Heart left ventricle (tissue), 16 donors: ENCODE measurements around the gene ZNF546. TPM values are rescaled to one million over a fixed set of nuclear protein-coding genes. Genes with fewer than 3 reads are reported as not detected.

ENCODE experiments used
- ATAC-seq, 4 donors: fragments of 200-7000 bp; cut with Tn5 transposase; one replicate each; pipeline ENCODE4 v1.9.1; 2020 to 2022; ENCODE audit warnings: moderate library complexity in 4 of 4, mild to moderate bottlenecking in 3 of 4, moderate number of reproducible peaks in 1 of 4
- DNase-seq, 5 donors: peaks; one replicate each; pipeline ENCODE4 v3.0.0-alpha.2; 2020
- H3K27ac ChIP-seq, 12 donors: fragments of 200-600 bp; sonication (generic) in 4 of 12; one replicate each; pipeline versions ENCODE4 v1.5.0 to v1.8.0; 2016 to 2022; ENCODE audit warnings: mild to moderate bottlenecking in 2 of 12
- H3K27me3 ChIP-seq, 9 donors: fragments of 200-600 bp; sonication (generic) in 2 of 9; one replicate each; pipeline versions ENCODE4 v1.5.1 to v1.8.0; 2016 to 2022; ENCODE audit warnings: mild to moderate bottlenecking in 3 of 9
- H3K36me3 ChIP-seq, 9 donors: fragments of 200-600 bp; sonication (generic) in 2 of 9; one replicate each; pipeline versions ENCODE4 v1.5.0 to v1.8.0; 2018 to 2022; ENCODE audit warnings: mild to moderate bottlenecking in 2 of 9
- H3K4me1 ChIP-seq, 12 donors: fragments of 200-600 bp; sonication (generic) in 4 of 12; one replicate each; pipeline versions ENCODE4 v1.5.0 to v1.8.0; 2016 to 2022; ENCODE audit warnings: mild to moderate bottlenecking in 3 of 12
- H3K4me3 ChIP-seq, 12 donors: fragments of 200-600 bp; sonication (generic) in 4 of 12; one replicate each; pipeline versions ENCODE4 v1.5.0 to v1.8.0; 2017 to 2022; ENCODE audit warnings: mild to moderate bottlenecking in 9 of 12, moderate library complexity in 4 of 12
- H3K9me3 ChIP-seq, 12 donors: fragments of 200-600 bp; sonication (generic) in 4 of 12; one replicate each; pipeline versions ENCODE4 v1.5.0 to v1.8.0; 2016 to 2022; ENCODE audit warnings: mild to moderate bottlenecking in 1 of 12
- POLR2A ChIP-seq, 2 donors: fragments of 450-650 bp; IDR thresholded peaks; one replicate each; pipeline ENCODE4 v1.6.1; 2017; ENCODE audit warnings: antibody characterized with exemption in 2 of 2, mild to moderate bottlenecking in 2 of 2, moderate library complexity in 2 of 2
- WGBS, 4 donors: extraction: QIAGEN DNeasy Blood & Tissue Kit in 2 of 4; methylation state at CpG; one replicate each; pipeline versions ENCODE4 v1.1.5 to v1.1.7; 2013 to 2018; 5-methylcytosine and 5-hydroxymethylcytosine counted together
- intact Hi-C, 10 donors: fragments of 100-400 bp; cut with DNase I; formaldehyde crosslinking; loops; one replicate each; pipeline versions ENCODE4 v1.11.1 to v1.14.2; 2022
- polyA plus RNA-seq, 2 donors: library from polyadenylated mRNA; stranded (reverse); fragments of 200-250 nt; gene quantifications; one replicate each; pipeline ENCODE4 v1.2.3, GENCODE V29; 2013
- total RNA-seq, 9 donors: library from RNA; depleted of rRNA in 2 of 9; stranded (reverse); fragments of >200 nt in 2 of 9; fragmentation: NEBNext Ultra II Directional in 3 of 9; extraction: Animal tissue kit (Norgen Biotek cat#: 25700) in 3 of 9; gene quantifications; one replicate each; pipeline versions ENCODE4 v1.1.0 to v1.2.4, GENCODE V29; 2016 to 2023
- TF ChIP-seq, protein P1 (sequence below), 12 donors: fragments of 200-600 bp; sonication (generic) in 4 of 12; IDR thresholded peaks; one replicate each; pipeline versions ENCODE4 v1.5.0 to v1.8.0; 2018 to 2022; ENCODE audit warnings: antibody characterized with exemption in 12 of 12, mild to moderate bottlenecking in 5 of 12
- donor health status: ischemic (EF 13 %, LVEDD 7.1; RV severe dilation, severe dysfunction).
- donor health status: healthy with polysubstance abuse.
- donor health status: DM: no; HTN: yes; CAD: no.
- donor health status: DM: no; HTN: no; CAD: no.
- donor health status: ischemic (EF 25% LVEDD 6.9; RV normal size, moderate dysfunction).
- donor health status: ischemic (EF 25% LVEDD 5.7; RV mildly dilated, moderate dysfunction).
- donor health status: healthy.
- donor health status: DM: yes; HTN: yes; CAD: no.
- donor health status: ischemic (EF 35%, LVEDD 5.7; RV mildly dilated, moderate dysfunction).
- donor health status: nonischemic (EF 11% LVEDD 7.7; RV severe dilation, severe dysfunction).
- donor health status: DM: yes; HTN: yes; CAD: no.
- donor health status: PGD.
- donor health status: ischemic (EF 29% LVEDD 5.4; RV normal size, mild dysfunction).
- donor health status: nonischemic (EF 23%, LVEDD 6.1; RV moderate dilation, normal function).

The ZNF546 gene
- total and polyA plus RNA-seq, 11 donors = 1.4 to 14.4 (median 7.8) TPM

- DNase-seq (no peak), ATAC-seq (no peak)
- Histone ChIP-seq H3K9me3 (peaks cover 0 to 55% (median 31%) of the 10 kb centered on the region in 12 donors), H3K27ac (no peak overlapping the region), H3K27me3 (no peaks in the 10 kb centered on the region), H3K36me3 (peaks cover 10 to 86% (median 70%) of the 10 kb centered on the region in 9 donors), H3K4me1 (peaks cover 0 to 16% (median 8%) of the 10 kb centered on the region in 12 donors), H3K4me3 (no peak overlapping the region)
- TF ChIP-seq, protein P1, sequence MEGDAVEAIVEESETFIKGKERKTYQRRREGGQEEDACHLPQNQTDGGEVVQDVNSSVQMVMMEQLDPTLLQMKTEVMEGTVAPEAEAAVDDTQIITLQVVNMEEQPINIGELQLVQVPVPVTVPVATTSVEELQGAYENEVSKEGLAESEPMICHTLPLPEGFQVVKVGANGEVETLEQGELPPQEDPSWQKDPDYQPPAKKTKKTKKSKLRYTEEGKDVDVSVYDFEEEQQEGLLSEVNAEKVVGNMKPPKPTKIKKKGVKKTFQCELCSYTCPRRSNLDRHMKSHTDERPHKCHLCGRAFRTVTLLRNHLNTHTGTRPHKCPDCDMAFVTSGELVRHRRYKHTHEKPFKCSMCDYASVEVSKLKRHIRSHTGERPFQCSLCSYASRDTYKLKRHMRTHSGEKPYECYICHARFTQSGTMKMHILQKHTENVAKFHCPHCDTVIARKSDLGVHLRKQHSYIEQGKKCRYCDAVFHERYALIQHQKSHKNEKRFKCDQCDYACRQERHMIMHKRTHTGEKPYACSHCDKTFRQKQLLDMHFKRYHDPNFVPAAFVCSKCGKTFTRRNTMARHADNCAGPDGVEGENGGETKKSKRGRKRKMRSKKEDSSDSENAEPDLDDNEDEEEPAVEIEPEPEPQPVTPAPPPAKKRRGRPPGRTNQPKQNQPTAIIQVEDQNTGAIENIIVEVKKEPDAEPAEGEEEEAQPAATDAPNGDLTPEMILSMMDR (IDR thresholded peaks at IDR 0.05) = no peak
- TF ChIP-seq POLR2A (IDR thresholded peaks at IDR 0.05) = no peak
- intact Hi-C loops = loop anchor here in 2 of 10 donors (10.0 kb wide), 1 partner anchor 45 kb away; the partner anchor contains the start of gene ZNF780B (in 2 of the 2)
Observed at GRCh38 chr19:40009674-40010073, 12.8 kb downstream of the ZNF546 start.

DNA sequence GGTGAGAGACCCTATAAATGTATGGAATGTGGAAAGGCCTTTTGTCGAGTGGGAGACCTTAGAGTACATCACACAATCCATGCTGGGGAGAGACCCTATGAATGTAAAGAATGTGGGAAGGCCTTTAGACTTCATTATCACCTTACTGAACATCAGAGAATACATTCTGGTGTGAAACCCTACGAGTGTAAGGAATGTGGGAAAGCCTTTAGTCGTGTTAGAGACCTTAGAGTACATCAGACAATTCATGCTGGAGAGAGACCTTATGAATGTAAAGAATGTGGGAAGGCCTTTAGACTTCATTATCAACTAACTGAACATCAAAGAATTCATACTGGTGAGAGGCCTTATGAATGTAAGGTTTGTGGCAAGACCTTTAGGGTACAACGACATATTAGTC, 17.1 kb downstream of the ZNF546 start:
- TF ChIP-seq, protein P1 (IDR thresholded peaks at IDR 0.05) = no peak
- TF ChIP-seq POLR2A (IDR thresholded peaks at IDR 0.05) = no peak
- H3K4me1 ChIP-seq = no peaks in the 10 kb centered on the region
- DNase-seq (no peak), ATAC-seq (no peak)
- WGBS, 4 donors = 94 to 97% (median 96%) methylated on average over 4 of the region's 4 CpGs
- H3K9me3 ChIP-seq = peaks cover 0 to 98% (median 66%) of the 10 kb centered on the region in 12 donors
- peaks cover 10 to 67% (median 50%) of the 10 kb centered on the region in 9 donors for H3K36me3 ChIP-seq
- H3K4me3 ChIP-seq = no peak overlapping the region
- H3K27me3 ChIP-seq = no peaks in the 10 kb centered on the region
- no peak overlapping the region for H3K27ac ChIP-seq
- intact Hi-C loops = no loop called here

DNA sequence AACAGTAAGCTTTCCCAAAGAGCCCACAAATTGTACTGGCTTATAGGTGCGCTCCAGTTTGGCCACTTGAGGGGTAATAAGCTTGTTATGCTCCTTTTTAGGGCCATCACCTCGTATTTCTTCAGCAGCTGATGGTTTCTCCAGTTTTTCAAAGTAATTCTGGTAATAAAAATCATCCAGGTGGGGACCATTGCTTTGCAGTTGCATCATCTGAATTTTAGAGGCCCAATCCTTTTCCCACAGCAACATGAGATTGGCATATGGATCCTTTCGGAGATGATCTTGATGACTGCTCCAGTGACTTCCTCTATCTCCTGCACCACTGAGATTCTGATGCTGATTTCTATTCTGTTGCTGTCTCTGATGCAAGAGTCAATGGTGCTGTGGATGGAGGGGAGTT, 27.1 kb downstream of the ZNF546 start:
- intact Hi-C loops = no loop called here
- ATAC-seq = no peak
- Histone ChIP-seq H3K4me1 (no peaks in the 10 kb centered on the region), H3K9me3 (peaks cover 0 to 100% (median 71%) of the 10 kb centered on the region in 12 donors), H3K36me3 (no peaks in the 10 kb centered on the region), H3K27ac (no peak overlapping the region), H3K4me3 (no peak overlapping the region), H3K27me3 (no peaks in the 10 kb centered on the region)
- no peak for TF ChIP-seq POLR2A (IDR thresholded peaks at IDR 0.05)
- TF ChIP-seq, protein P1 (IDR thresholded peaks at IDR 0.05) = no peak
- DNase-seq = no peak
- 85 to 89% (median 87%) methylated on average over 3 of the region's 3 CpGs for WGBS, 4 donors

DNA sequence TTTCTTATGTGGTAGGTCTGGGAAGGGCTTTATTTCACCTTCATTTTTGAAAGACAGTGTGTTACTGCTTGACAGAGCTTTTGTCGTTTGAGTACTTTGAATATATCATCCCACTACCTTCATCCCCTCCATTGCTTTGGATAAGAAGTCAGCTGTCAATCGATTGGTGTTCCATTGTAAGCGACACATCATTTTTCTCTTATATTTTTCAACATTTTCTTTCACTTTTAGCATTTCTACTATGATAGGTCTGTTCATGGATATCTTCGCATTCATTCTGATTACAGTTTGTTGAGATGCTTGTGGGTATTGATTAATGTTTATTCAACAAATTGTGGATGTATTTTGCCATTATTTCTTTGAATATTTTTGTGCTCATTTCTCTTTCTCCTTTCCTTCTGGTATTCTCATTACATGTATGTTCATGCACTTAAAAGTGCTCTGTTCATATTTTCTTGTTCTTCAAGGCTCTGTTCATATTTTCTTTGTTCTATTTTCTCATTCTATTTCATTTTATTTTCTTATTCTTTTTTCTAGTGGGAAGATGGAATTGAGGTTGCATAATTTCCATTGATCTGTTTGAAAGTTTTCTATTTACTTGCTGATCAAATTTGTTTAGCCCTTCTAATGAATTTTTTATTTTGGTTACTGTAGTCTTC, 29.2 kb downstream of the ZNF546 start:
- 82 to 97% (median 95%) methylated on average over 4 of the region's 4 CpGs for WGBS, 4 donors
- Histone ChIP-seq H3K4me1 (no peaks in the 10 kb centered on the region), H3K36me3 (no peaks in the 10 kb centered on the region), H3K27ac (no peak overlapping the region), H3K9me3 (peaks cover 0 to 100% (median 77%) of the 10 kb centered on the region in 12 donors), H3K4me3 (no peak overlapping the region), H3K27me3 (no peaks in the 10 kb centered on the region)
- ATAC-seq (no peak), DNase-seq (no peak)
- intact Hi-C loops = no loop called here
- no peak for TF ChIP-seq POLR2A (IDR thresholded peaks at IDR 0.05)
- TF ChIP-seq, protein P1 (IDR thresholded peaks at IDR 0.05) = no peak
